ENCODE data around the gene EDRF1. TPM values are rescaled to one million over a fixed set of nuclear protein-coding genes. Genes with fewer than 3 reads are reported as not detected.

EDRF1 gene
- total and polyA plus RNA-seq, 2 experiments from 2014 or later, result 25.0 to 48.8 TPM

DNA sequence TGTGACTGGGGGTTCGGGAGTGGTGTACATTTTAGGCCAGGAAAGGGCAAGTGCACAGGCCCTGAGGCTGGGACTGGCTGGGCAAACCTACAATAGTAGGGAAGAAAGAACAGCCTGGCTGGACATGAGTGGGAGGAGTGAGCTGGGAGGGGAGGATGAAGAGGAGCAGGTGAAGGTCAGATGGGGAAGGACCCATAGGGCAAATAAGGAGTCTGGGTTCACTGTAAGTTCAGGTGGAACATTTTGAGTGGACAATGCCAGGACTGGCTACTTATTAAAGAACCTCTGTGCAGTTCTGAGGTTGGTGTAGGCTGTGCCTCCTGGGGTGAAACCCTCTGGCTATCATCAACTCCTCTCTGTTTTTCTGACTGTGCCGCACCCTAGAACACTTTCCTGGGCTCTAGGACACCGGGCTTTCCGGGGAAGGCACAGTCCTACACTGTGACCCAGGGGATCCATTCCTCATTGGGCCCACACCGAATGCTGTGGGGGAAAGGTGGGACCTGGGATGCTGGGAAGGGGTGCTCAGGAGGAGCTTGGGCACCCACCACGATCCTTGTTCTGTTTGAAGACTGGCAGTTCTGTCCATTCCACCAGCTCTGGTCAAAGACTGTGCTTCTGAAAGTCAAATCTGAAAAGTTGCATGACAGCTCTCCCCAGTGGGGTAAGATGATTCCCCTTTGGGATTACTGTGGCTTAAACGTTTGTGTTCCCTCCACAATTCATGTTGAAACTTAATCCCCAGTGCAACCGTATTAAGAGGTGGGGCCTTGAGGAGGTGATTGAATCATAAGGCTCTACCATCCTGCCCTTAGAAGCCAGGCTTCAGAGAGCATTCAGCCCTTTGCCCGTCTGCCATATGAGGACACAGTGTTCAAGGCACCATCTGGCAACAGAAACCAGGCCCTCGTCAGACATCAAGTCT, 60.2 kb downstream of the EDRF1 start:
- no peak overlapping the region for H3K27ac ChIP-seq (ENCODE audit: low read depth)
- no peaks in the 10 kb centered on the region for H3K79me2 ChIP-seq (replicated peaks; ENCODE audit: insufficient read depth)
- H2AFZ ChIP-seq, result no peak overlapping the region
- H3K4me1 ChIP-seq (ENCODE audit: insufficient read depth), result no peaks in the 10 kb centered on the region
- Mint-ChIP-seq H3K36me3 (ENCODE audit: low read depth) (no peaks in the 10 kb centered on the region; the same call in 2 of the 3 replicates), H3K27me3 (ENCODE audit: insufficient read depth, low read depth, poor library complexity) (no peaks in the 10 kb centered on the region), H3K27ac (no peak overlapping the region), H3K4me3 (no peak overlapping the region), H3K9me3 (peaks cover 5% of the 10 kb centered on the region; the same call in 2 of the 3 replicates), H3K4me1 (no peaks in the 10 kb centered on the region; the same call in 2 of the 3 replicates)
- H3K4me2 ChIP-seq, result no peak overlapping the region
- H3K9me2 ChIP-seq (ENCODE audit: insufficient read depth), result no peaks in the 10 kb centered on the region
- H4K20me1 ChIP-seq (replicated peaks; ENCODE audit: insufficient read depth), result no peaks in the 10 kb centered on the region
- H3F3A ChIP-seq (replicated peaks; ENCODE audit: low read depth), result no peaks in the 10 kb centered on the region
- no peak overlapping the region for H3K4me3 ChIP-seq
- no peaks in the 10 kb centered on the region for H3K36me3 ChIP-seq (ENCODE audit: insufficient read depth)
- TF ChIP-seq, protein P1, sequence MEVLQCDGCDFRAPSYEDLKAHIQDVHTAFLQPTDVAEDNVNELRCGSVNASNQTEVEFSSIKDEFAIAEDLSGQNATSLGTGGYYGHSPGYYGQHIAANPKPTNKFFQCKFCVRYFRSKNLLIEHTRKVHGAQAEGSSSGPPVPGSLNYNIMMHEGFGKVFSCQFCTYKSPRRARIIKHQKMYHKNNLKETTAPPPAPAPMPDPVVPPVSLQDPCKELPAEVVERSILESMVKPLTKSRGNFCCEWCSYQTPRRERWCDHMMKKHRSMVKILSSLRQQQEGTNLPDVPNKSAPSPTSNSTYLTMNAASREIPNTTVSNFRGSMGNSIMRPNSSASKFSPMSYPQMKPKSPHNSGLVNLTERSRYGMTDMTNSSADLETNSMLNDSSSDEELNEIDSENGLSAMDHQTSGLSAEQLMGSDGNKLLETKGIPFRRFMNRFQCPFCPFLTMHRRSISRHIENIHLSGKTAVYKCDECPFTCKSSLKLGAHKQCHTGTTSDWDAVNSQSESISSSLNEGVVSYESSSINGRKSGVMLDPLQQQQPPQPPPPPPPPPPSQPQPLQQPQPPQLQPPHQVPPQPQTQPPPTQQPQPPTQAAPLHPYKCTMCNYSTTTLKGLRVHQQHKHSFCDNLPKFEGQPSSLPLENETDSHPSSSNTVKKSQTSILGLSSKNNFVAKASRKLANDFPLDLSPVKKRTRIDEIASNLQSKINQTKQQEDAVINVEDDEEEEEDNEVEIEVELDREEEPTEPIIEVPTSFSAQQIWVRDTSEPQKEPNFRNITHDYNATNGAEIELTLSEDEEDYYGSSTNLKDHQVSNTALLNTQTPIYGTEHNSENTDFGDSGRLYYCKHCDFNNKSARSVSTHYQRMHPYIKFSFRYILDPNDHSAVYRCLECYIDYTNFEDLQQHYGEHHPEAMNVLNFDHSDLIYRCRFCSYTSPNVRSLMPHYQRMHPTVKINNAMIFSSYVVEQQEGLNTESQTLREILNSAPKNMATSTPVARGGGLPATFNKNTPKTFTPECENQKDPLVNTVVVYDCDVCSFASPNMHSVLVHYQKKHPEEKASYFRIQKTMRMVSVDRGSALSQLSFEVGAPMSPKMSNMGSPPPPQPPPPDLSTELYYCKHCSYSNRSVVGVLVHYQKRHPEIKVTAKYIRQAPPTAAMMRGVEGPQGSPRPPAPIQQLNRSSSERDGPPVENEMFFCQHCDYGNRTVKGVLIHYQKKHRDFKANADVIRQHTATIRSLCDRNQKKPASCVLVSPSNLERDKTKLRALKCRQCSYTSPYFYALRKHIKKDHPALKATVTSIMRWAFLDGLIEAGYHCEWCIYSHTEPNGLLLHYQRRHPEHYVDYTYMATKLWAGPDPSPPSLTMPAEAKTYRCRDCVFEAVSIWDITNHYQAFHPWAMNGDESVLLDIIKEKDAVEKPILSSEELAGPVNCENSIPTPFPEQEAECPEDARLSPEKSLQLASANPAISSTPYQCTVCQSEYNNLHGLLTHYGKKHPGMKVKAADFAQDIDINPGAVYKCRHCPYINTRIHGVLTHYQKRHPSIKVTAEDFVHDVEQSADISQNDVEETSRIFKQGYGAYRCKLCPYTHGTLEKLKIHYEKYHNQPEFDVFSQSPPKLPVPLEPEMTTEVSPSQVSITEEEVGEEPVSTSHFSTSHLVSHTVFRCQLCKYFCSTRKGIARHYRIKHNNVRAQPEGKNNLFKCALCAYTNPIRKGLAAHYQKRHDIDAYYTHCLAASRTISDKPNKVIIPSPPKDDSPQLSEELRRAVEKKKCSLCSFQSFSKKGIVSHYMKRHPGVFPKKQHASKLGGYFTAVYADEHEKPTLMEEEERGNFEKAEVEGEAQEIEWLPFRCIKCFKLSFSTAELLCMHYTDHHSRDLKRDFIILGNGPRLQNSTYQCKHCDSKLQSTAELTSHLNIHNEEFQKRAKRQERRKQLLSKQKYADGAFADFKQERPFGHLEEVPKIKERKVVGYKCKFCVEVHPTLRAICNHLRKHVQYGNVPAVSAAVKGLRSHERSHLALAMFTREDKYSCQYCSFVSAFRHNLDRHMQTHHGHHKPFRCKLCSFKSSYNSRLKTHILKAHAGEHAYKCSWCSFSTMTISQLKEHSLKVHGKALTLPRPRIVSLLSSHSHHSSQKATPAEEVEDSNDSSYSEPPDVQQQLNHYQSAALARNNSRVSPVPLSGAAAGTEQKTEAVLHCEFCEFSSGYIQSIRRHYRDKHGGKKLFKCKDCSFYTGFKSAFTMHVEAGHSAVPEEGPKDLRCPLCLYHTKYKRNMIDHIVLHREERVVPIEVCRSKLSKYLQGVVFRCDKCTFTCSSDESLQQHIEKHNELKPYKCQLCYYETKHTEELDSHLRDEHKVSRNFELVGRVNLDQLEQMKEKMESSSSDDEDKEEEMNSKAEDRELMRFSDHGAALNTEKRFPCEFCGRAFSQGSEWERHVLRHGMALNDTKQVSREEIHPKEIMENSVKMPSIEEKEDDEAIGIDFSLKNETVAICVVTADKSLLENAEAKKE (CRISPR knock-in tag; IDR thresholded peaks at IDR 0.05), result no peak
- no peak for TF ChIP-seq STAT1 (IDR thresholded peaks at IDR 0.05; ENCODE audit: unreplicated experiment)
- TF ChIP-seq, protein P2, sequence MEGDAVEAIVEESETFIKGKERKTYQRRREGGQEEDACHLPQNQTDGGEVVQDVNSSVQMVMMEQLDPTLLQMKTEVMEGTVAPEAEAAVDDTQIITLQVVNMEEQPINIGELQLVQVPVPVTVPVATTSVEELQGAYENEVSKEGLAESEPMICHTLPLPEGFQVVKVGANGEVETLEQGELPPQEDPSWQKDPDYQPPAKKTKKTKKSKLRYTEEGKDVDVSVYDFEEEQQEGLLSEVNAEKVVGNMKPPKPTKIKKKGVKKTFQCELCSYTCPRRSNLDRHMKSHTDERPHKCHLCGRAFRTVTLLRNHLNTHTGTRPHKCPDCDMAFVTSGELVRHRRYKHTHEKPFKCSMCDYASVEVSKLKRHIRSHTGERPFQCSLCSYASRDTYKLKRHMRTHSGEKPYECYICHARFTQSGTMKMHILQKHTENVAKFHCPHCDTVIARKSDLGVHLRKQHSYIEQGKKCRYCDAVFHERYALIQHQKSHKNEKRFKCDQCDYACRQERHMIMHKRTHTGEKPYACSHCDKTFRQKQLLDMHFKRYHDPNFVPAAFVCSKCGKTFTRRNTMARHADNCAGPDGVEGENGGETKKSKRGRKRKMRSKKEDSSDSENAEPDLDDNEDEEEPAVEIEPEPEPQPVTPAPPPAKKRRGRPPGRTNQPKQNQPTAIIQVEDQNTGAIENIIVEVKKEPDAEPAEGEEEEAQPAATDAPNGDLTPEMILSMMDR (conservative IDR thresholded peaks at IDR 0.05; ENCODE audit: low read depth in 2 of 2), result no peak
- no peak for TF ChIP-seq EZH2 (IDR thresholded peaks at IDR 0.05; ENCODE audit: low read depth, unreplicated experiment)
- TF ChIP-seq ZNF331 (CRISPR knock-in tag; IDR thresholded peaks at IDR 0.05; ENCODE audit: low read depth), result no peak
- H3K27me3 ChIP-seq (ENCODE audit: insufficient read depth), result no peaks in the 10 kb centered on the region
- DNase-seq (ENCODE audit: low spot score) (no peak), ATAC-seq (no peak)

All from GM23338 (cell line).